ENCODE results near the gene FAM9C. TPM values are rescaled to one million over a fixed set of nuclear protein-coding genes. Genes with fewer than 3 reads are reported as not detected.
A peak's percentile ranks its signal among the peaks of the same experiment; 100 is the strongest.

The FAM9C gene
- total and polyA plus RNA-seq, 2 donors from 2014 or later = not detected

DNA sequence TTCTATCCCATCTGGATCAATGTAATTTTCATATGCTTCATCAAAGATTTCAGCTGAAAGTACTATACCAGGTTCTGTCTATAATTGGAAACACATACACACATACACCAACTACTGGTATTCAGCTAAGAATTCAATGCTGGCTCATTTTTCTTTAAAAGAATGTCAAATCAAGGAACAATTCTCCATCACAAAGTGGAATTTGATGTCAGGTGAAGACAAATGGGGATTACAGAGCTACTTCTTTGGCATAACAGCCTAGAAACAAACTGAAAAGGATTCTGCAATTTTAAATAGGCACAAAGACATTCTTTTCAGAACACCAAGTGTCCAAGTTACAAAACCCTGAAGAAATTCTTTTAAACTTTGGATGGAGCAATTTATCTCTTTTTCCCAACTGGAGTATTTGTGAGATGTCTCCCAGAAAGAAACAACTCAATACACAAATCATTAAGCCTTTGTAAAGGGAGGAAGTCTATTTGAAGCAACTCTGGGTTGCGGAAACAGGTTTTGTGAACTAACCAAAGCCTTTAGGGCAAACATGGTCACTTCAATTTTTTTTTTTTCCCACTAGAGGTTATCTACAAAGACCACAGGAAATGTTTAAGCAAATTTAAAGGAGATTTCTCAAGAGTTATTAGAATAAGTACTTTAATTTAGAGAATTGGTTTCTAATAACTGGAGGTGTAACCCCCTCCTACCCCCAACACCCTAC, 1.9 kb upstream of the FAM9C start:
- TF ChIP-seq, protein P1, sequence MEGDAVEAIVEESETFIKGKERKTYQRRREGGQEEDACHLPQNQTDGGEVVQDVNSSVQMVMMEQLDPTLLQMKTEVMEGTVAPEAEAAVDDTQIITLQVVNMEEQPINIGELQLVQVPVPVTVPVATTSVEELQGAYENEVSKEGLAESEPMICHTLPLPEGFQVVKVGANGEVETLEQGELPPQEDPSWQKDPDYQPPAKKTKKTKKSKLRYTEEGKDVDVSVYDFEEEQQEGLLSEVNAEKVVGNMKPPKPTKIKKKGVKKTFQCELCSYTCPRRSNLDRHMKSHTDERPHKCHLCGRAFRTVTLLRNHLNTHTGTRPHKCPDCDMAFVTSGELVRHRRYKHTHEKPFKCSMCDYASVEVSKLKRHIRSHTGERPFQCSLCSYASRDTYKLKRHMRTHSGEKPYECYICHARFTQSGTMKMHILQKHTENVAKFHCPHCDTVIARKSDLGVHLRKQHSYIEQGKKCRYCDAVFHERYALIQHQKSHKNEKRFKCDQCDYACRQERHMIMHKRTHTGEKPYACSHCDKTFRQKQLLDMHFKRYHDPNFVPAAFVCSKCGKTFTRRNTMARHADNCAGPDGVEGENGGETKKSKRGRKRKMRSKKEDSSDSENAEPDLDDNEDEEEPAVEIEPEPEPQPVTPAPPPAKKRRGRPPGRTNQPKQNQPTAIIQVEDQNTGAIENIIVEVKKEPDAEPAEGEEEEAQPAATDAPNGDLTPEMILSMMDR (IDR thresholded peaks at IDR 0.05; ENCODE audit: borderline replicate concordance, extremely low read depth, insufficient read depth) = no peak
- no peak for FAIRE-seq
- Histone ChIP-seq H3K36me3 (ENCODE audit: control insufficient read depth in 2 of 3, insufficient read depth in 3 of 3, low read length in 3 of 3) (no peaks in the 10 kb centered on the region), H3K4me3 (ENCODE audit: low read length in 3 of 3) (no peak overlapping the region), H3K9me3 (ENCODE audit: control insufficient read depth in 2 of 3, insufficient read depth in 1 of 3, low read length in 3 of 3) (no peaks in the 10 kb centered on the region), H3K4me1 (ENCODE audit: control insufficient read depth in 2 of 3, insufficient read depth in 2 of 3, low read depth in 1 of 3, low read length in 3 of 3) (peaks cover 0 to 8% (median 0%) of the 10 kb centered on the region in 3 donors), H3K27ac (ENCODE audit: low read depth in 2 of 2, low read length in 2 of 2) (no peak overlapping the region), H3K9ac (ENCODE audit: low read length in 3 of 3) (no peak overlapping the region), H3K27me3 (ENCODE audit: control insufficient read depth, insufficient read depth, low read length) (no peaks in the 10 kb centered on the region)
- intact Hi-C loops (cut with DNase I) = no loop called here
- DNase-seq = peak in 1 of 5 donors; percentile 21

DNA sequence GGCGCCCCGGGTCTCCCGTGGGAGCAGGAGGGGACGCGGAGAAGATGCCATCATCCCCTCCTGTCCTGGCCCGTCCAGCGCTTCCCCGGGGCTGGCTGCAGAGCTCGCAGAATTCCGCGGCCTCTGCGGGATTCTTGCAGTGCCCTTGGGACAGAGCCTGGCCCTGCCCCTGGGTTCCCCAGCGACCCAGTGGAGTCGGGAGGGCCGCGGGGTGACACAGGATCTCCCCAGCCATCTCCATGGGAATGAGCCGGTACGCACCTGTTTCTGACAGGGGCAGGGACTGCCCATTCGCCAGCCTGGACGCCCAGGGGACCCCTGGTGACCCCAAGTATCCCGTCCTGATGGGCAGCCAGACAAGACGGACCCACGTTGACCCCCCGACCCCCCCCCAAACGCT, 482 bp downstream of the FAM9C start:
- intact Hi-C loops (cut with DNase I) = no loop called here

DNA sequence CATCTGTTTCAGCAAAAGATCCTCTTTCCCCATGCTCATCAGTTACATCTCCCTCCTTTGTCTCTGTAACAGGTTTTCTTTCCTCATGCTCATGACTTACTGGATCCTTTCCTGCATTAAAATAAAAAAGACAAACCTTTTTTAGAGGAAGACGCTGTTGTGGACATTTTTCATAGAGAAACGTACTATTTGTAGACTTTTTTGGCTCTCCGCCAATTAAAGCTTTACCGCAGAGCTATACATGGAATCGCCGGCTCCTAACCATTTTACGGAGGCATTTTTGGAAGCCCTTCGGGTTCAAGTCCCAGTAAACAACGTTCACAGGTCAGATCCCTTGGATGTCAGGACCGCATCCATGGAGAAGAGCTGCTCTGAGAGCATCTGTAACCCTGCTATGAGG, 1.3 kb downstream of the FAM9C start:
- H3K27ac ChIP-seq (ENCODE audit: low read depth in 2 of 2, low read length in 2 of 2) = no peak overlapping the region
- TF ChIP-seq, protein P1 (IDR thresholded peaks at IDR 0.05; ENCODE audit: borderline replicate concordance, extremely low read depth, insufficient read depth) = no peak
- no peak overlapping the region for H3K9ac ChIP-seq (ENCODE audit: low read length in 3 of 3)
- intact Hi-C loops (cut with DNase I) = no loop called here
- FAIRE-seq (no peak), DNase-seq (peak in 1 of 5 donors; percentile 20)
- no peaks in the 10 kb centered on the region for H3K9me3 ChIP-seq (ENCODE audit: control insufficient read depth in 2 of 3, insufficient read depth in 1 of 3, low read length in 3 of 3)
- H3K4me3 ChIP-seq (ENCODE audit: low read length in 3 of 3) = no peak overlapping the region
- H3K4me1 ChIP-seq (ENCODE audit: control insufficient read depth in 2 of 3, insufficient read depth in 2 of 3, low read depth in 1 of 3, low read length in 3 of 3) = peaks cover 0 to 1% (median 0%) of the 10 kb centered on the region in 3 donors
- H3K36me3 ChIP-seq (ENCODE audit: control insufficient read depth in 2 of 3, insufficient read depth in 3 of 3, low read length in 3 of 3) = no peaks in the 10 kb centered on the region
- H3K27me3 ChIP-seq (ENCODE audit: control insufficient read depth, insufficient read depth, low read length) = no peaks in the 10 kb centered on the region

More for the DNA sequence above, 482 bp downstream of the FAM9C start:
- Histone ChIP-seq H3K9ac (ENCODE audit: low read length in 3 of 3) (no peak overlapping the region), H3K36me3 (ENCODE audit: control insufficient read depth in 2 of 3, insufficient read depth in 3 of 3, low read length in 3 of 3) (no peaks in the 10 kb centered on the region), H3K4me1 (ENCODE audit: control insufficient read depth in 2 of 3, insufficient read depth in 2 of 3, low read depth in 1 of 3, low read length in 3 of 3) (peaks cover 0 to 8% (median 0%) of the 10 kb centered on the region in 3 donors), H3K27ac (ENCODE audit: low read depth in 2 of 2, low read length in 2 of 2) (no peak overlapping the region), H3K9me3 (ENCODE audit: control insufficient read depth in 2 of 3, insufficient read depth in 1 of 3, low read length in 3 of 3) (no peaks in the 10 kb centered on the region), H3K4me3 (ENCODE audit: low read length in 3 of 3) (no peak overlapping the region), H3K27me3 (ENCODE audit: control insufficient read depth, insufficient read depth, low read length) (no peaks in the 10 kb centered on the region)
- no peak for DNase-seq
- FAIRE-seq = no peak
- TF ChIP-seq, protein P1 (IDR thresholded peaks at IDR 0.05; ENCODE audit: borderline replicate concordance, extremely low read depth, insufficient read depth) = no peak
